ENCODE measurements around the gene PAPPA2. TPM values are rescaled to one million over a fixed set of nuclear protein-coding genes. Genes with fewer than 3 reads are reported as not detected.

PAPPA2 gene
- total RNA-seq, 3 donors from 2014 or later = 1.2 to 3.9 (median 2.6) TPM

DNA sequence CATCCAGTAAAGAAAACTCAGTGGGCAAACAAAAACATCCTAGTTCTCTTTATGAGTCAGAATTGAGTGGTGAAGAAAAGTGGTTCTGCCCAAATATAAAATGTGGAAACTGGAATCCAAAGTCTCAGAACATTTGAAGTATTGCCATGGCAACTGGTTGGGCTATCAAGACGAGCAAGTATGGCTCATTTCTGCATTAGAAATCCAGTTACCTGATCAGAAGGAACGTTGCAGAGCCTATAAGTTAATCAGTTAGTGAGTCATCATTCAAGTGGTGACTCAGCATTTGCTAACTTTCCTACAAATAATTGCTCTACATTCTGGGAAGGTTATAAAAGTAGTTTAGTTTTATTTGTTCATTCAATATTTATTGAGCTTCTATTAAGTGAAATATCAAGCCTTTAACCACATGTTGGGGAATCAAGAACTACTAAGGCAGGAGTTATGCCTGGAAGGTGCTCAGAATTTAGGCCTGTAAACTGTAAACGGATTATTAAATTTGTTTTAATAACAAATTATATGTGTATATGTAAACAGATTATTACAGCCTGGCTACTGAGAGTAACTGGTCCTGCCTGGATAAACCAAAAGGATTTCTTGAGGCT lies 104.3 kb downstream of the PAPPA2 start:
- no peak for TF ChIP-seq POLR2AphosphoS5 (IDR thresholded peaks at IDR 0.05)
- no peak for TF ChIP-seq POLR2A (IDR thresholded peaks at IDR 0.05)
- TF ChIP-seq, protein P1, sequence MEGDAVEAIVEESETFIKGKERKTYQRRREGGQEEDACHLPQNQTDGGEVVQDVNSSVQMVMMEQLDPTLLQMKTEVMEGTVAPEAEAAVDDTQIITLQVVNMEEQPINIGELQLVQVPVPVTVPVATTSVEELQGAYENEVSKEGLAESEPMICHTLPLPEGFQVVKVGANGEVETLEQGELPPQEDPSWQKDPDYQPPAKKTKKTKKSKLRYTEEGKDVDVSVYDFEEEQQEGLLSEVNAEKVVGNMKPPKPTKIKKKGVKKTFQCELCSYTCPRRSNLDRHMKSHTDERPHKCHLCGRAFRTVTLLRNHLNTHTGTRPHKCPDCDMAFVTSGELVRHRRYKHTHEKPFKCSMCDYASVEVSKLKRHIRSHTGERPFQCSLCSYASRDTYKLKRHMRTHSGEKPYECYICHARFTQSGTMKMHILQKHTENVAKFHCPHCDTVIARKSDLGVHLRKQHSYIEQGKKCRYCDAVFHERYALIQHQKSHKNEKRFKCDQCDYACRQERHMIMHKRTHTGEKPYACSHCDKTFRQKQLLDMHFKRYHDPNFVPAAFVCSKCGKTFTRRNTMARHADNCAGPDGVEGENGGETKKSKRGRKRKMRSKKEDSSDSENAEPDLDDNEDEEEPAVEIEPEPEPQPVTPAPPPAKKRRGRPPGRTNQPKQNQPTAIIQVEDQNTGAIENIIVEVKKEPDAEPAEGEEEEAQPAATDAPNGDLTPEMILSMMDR (IDR thresholded peaks at IDR 0.05) = no peak
- intact Hi-C loops (cut with DNase I; ENCODE audit: low total_unique reads) = no loop called here
- DNase-seq (ENCODE audit: low spot score in 2 of 2) = no peak
- Histone ChIP-seq H3K27ac (no peak overlapping the region), H3K9me3 (no peaks in the 10 kb centered on the region), H3K4me1 (no peaks in the 10 kb centered on the region), H3K36me3 (no peaks in the 10 kb centered on the region), H3K27me3 (no peaks in the 10 kb centered on the region), H3K4me3 (no peak overlapping the region)

DNA sequence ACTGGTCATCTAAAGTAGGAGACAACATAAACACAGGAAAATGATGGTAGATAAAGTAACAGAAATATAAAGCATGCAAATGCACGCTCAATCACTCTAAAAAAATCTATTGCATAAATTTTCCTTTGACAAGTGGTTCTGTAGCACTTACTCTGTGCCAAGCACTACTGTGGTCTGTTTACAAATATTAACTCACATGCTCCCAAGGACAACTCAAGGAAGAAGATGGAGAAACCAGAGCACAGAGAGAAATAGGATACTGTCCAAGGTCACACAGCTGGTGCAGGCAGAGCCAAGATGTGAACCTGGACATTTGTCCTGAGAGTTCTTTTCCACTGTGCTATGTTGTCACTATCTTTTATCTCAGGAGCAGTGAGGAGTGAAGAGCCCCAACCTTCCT lies 105.2 kb downstream of the PAPPA2 start:
- Histone ChIP-seq H3K36me3 (no peaks in the 10 kb centered on the region), H3K9me3 (no peaks in the 10 kb centered on the region), H3K4me1 (no peaks in the 10 kb centered on the region), H3K27ac (no peak overlapping the region), H3K27me3 (no peaks in the 10 kb centered on the region), H3K4me3 (no peak overlapping the region)
- no peak for DNase-seq (ENCODE audit: low spot score in 2 of 2)
- intact Hi-C loops (cut with DNase I; ENCODE audit: low total_unique reads) = no loop called here
- no peak for TF ChIP-seq POLR2AphosphoS5 (IDR thresholded peaks at IDR 0.05)
- TF ChIP-seq POLR2A (IDR thresholded peaks at IDR 0.05) = no peak

- no peaks in the 10 kb centered on the region for H3K27me3 ChIP-seq
- no peaks in the 10 kb centered on the region for H3K4me1 ChIP-seq
- H3K4me3 ChIP-seq = no peak overlapping the region
- no peaks in the 10 kb centered on the region for H3K9me3 ChIP-seq
- no peaks in the 10 kb centered on the region for H3K36me3 ChIP-seq
- intact Hi-C loops (cut with DNase I; ENCODE audit: low total_unique reads) = no loop called here
- no peak for DNase-seq (ENCODE audit: low spot score in 2 of 2)
- H3K27ac ChIP-seq = no peak overlapping the region
- TF ChIP-seq POLR2A (IDR thresholded peaks at IDR 0.05) = no peak
- TF ChIP-seq, protein P1 (IDR thresholded peaks at IDR 0.05) = no peak
- TF ChIP-seq POLR2AphosphoS5 (IDR thresholded peaks at IDR 0.05) = no peak
These were observed 111.8 kb downstream of the PAPPA2 start for GRCh38 chr1:176574756-176575155.

DNA sequence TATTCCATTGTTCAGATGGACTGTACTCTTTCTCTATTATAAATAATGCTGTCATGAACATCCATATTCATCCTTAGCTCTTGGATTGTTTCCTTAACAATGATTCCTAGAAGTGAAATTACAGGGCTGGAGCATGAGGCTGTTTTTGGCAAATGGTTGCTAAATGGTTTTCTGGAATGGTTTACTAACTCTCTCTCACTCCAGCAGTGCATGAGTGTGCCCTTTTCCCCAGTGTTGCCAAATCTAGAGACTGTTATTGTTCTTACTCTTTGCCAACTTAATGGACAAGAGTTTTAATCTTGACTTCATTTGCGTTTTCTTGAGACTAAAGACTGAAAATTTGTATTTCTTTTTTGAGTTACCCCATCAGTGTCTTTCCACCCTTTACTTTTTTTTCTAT lies 113.0 kb downstream of the PAPPA2 start:
- Histone ChIP-seq H3K27me3 (no peaks in the 10 kb centered on the region), H3K9me3 (no peaks in the 10 kb centered on the region), H3K4me1 (no peaks in the 10 kb centered on the region), H3K27ac (no peak overlapping the region), H3K36me3 (no peaks in the 10 kb centered on the region), H3K4me3 (no peak overlapping the region)
- no peak for DNase-seq (ENCODE audit: low spot score in 2 of 2)
- TF ChIP-seq POLR2A (IDR thresholded peaks at IDR 0.05) (no peak), POLR2AphosphoS5 (IDR thresholded peaks at IDR 0.05) (no peak)
- TF ChIP-seq, protein P1 (IDR thresholded peaks at IDR 0.05) = no peak
- intact Hi-C loops (cut with DNase I; ENCODE audit: low total_unique reads) = no loop called here

- intact Hi-C loops (cut with DNase I; ENCODE audit: low total_unique reads) = no loop called here
- H3K4me1 ChIP-seq = no peaks in the 10 kb centered on the region
These were observed 113.7 kb downstream of the PAPPA2 start for GRCh38 chr1:176576670-176577069.

GRCh38 chr1:176577646-176578197 lies 114.7 kb downstream of the PAPPA2 start:
- DNase-seq (ENCODE audit: low spot score in 2 of 2) = no peak
- H3K27ac ChIP-seq = no peak overlapping the region
- no peaks in the 10 kb centered on the region for H3K27me3 ChIP-seq
- no peaks in the 10 kb centered on the region for H3K4me1 ChIP-seq
- no peaks in the 10 kb centered on the region for H3K36me3 ChIP-seq
- TF ChIP-seq, protein P1 (IDR thresholded peaks at IDR 0.05) = no peak
- TF ChIP-seq POLR2AphosphoS5 (IDR thresholded peaks at IDR 0.05) = no peak
- TF ChIP-seq POLR2A (IDR thresholded peaks at IDR 0.05) = no peak
- H3K9me3 ChIP-seq = no peaks in the 10 kb centered on the region
- intact Hi-C loops (cut with DNase I; ENCODE audit: low total_unique reads) = no loop called here
- no peak overlapping the region for H3K4me3 ChIP-seq

More at GRCh38 chr1:176576670-176577069, 113.7 kb downstream of the PAPPA2 start:
- no peak for TF ChIP-seq POLR2AphosphoS5 (IDR thresholded peaks at IDR 0.05)
- TF ChIP-seq POLR2A (IDR thresholded peaks at IDR 0.05) = no peak
- H3K36me3 ChIP-seq = no peaks in the 10 kb centered on the region
- no peaks in the 10 kb centered on the region for H3K9me3 ChIP-seq
- H3K27ac ChIP-seq = no peak overlapping the region
- H3K4me3 ChIP-seq = no peak overlapping the region
- no peaks in the 10 kb centered on the region for H3K27me3 ChIP-seq
- no peak for DNase-seq (ENCODE audit: low spot score in 2 of 2)

Data from breast epithelium (tissue), 4 donors.